Duodenal mucosa (tissue), 2 donors: Measurements from ENCODE around the gene PYGB.

Source experiments
- H3K27ac ChIP-seq: one replicate; pipeline ENCODE4 v1.7.0; 2013; ENCODE audit warnings: low read depth, low read length
- H3K27me3 ChIP-seq, 2 donors: one replicate each; pipeline ENCODE4 v1.7.0; 2013; ENCODE audit warnings: low read length in 2 of 2, control low read depth in 1 of 2; ENCODE audit not compliant: insufficient read depth in 2 of 2, control insufficient read depth in 1 of 2
- H3K36me3 ChIP-seq, 2 donors: one replicate each; pipeline ENCODE4 v1.7.0; 2013; ENCODE audit warnings: low read length in 2 of 2, control low read depth in 1 of 2; ENCODE audit not compliant: insufficient read depth in 2 of 2, control insufficient read depth in 1 of 2
- H3K4me1 ChIP-seq, 2 donors: one replicate each; pipeline ENCODE4 v1.7.0; 2013; ENCODE audit warnings: low read length in 2 of 2, control low read depth in 1 of 2; ENCODE audit not compliant: insufficient read depth in 2 of 2, control insufficient read depth in 1 of 2
- H3K4me3 ChIP-seq, 2 donors: one replicate each; pipeline ENCODE4 v1.7.0; 2013; ENCODE audit warnings: low read length in 2 of 2, low read depth in 1 of 2
- H3K9ac ChIP-seq, 2 donors: one replicate each; pipeline ENCODE4 v1.7.0; 2013; ENCODE audit warnings: low read length in 2 of 2, low read depth in 1 of 2
- H3K9me3 ChIP-seq, 2 donors: one replicate each; pipeline ENCODE4 v1.7.0; 2013; ENCODE audit warnings: low read length in 2 of 2, control low read depth in 1 of 2; ENCODE audit not compliant: control insufficient read depth in 1 of 2

The PYGB gene

DNA sequence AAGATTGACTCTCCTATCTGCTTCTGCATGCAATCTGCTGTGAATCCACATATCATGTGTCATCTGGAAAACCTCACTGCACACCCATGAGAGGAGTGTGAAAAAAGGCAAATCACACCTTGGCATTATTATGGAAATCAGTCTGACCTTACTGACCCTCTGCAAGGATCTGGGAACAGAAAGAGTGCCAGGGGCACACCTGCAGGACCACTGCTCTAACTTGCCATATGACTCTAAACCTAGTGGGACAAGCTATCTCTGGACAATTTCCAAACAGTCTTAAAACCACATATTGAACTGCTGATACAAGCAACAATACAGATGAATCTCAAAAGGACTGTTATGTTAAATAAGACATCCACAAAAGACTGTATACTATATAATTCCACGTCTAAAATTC is 92.5 kb downstream of the PYGB start:
- H3K36me3 ChIP-seq: peaks cover 0 to 7% of the 10 kb centered on the region in 2 donors
- no peaks in the 10 kb centered on the region for H3K27me3 ChIP-seq
- no peaks in the 10 kb centered on the region for H3K9me3 ChIP-seq

DNA sequence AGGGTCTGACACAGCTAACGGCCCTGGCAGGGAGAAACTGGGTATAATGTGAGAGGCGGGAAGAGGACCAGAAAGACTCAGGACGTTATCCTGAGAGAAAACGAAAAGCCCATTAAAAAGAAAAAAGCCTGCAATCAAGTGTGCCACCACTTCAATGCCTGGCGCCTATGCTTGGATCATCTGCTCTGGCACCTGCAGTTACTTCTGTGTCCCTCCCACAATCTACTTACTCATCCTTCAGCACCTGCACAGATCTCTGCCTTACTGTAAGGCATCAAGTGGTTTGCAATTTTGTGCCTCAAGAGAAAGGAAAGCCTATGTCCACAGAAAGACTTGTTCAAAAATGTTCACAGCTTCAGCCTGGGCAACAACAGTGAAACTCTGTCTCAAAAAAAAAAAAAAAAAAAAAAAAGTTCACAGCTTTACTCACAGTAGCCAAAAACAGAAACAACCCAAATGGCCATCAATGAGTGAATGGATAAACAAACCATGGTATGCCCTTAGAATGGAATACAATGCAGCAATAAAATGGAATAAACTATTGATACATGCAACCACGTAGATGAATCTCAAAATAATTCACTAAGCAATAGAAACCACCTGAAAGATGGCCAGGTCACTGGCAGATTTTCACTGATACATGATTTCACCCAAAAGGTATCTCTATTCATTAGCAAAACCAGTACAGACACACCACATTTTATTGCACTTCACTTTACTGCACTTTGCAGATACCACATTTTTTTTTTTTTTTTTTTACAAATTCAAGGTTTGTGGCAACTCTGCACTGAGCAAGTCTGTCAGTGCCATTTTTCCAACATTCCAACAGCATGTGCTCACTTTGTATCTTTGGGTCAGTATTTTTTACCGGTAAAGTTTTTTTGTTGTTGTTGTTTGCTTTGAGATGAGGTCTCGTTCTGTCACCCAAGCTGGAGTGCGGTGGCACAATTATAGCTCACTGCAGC is 94.1 kb downstream of the PYGB start:
- Histone ChIP-seq H3K27me3 (no peaks in the 10 kb centered on the region), H3K9me3 (no peaks in the 10 kb centered on the region), H3K4me3 (no peak overlapping the region), H3K4me1 (peaks cover 16 to 47% of the 10 kb centered on the region in 2 donors), H3K9ac (no peak overlapping the region), H3K36me3 (peaks cover 0 to 7% of the 10 kb centered on the region in 2 donors), H3K27ac (no peak overlapping the region)

More for the DNA sequence above, 92.5 kb downstream of the PYGB start:
- Histone ChIP-seq H3K27ac (no peak overlapping the region), H3K4me1 (peaks cover 16 to 47% of the 10 kb centered on the region in 2 donors), H3K9ac (no peak overlapping the region), H3K4me3 (no peak overlapping the region)

DNA sequence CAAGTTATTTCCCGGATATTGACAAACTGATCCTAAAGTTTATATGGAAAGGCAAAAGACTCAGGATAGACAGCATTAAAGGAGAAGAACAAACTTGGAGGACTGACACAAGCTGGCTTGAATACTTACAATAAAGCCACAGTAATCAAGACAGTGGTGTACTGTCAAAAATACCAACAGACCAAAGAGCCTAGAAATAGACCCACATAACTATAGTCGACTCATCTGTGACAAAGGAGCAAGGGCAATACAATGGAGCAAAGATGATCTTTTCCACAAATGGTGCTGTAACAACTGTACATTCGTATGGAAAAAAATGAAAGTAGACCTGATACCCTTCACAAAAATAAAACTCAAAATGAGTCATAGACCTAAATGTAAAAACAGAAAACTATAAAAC is 96.7 kb downstream of the PYGB start:
- Histone ChIP-seq H3K9ac (no peak overlapping the region), H3K9me3 (no peaks in the 10 kb centered on the region), H3K4me3 (no peak overlapping the region), H3K27ac (no peak overlapping the region), H3K36me3 (no peaks in the 10 kb centered on the region), H3K27me3 (no peaks in the 10 kb centered on the region), H3K4me1 (peaks cover 10 to 23% of the 10 kb centered on the region in 2 donors)

DNA sequence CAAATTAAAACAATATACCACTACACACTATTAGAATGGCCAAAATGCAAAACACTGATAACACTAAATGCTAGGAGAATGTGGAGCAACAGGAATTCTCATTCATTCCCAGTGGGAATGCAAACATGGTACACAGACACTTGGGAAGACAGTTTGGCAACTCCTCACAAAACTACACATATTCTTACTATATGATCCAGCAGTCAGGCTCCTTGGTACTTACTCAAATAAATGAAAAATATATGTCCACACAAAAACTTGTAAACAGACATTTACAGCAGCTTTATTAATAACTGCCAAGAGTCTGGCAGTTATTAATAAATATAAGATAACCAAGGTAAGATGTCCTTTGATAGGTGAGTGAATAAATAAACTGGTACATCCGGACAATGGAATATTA is 97.8 kb downstream of the PYGB start:
- Histone ChIP-seq H3K4me1 (peaks cover 4 to 13% of the 10 kb centered on the region in 2 donors), H3K9ac (no peak overlapping the region), H3K4me3 (no peak overlapping the region), H3K9me3 (no peaks in the 10 kb centered on the region), H3K27ac (no peak overlapping the region), H3K27me3 (no peaks in the 10 kb centered on the region), H3K36me3 (no peaks in the 10 kb centered on the region)

DNA sequence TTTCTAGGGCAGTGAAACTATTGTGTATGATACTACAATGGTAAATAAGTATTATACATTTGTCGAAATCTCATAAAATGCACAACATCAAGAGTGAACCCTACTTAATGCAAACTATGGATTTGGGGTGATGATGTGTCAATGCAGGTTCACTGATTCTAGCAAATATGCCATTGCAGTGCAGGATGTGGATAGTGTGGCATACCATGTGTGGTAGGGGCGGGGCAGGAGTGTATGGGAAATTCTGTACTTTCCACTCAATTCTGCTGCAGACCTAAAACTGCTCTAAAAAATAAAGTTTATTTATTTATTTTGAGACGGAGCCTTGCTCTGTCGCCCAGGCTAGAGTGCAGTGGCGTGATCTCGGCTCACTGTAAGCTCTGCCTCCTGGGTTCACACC is 98.5 kb downstream of the PYGB start:
- Histone ChIP-seq H3K9ac (no peak overlapping the region), H3K27ac (no peak overlapping the region)

More for the DNA sequence above, 98.5 kb downstream of the PYGB start:
- Histone ChIP-seq H3K9me3 (no peaks in the 10 kb centered on the region), H3K4me3 (no peak overlapping the region), H3K27me3 (no peaks in the 10 kb centered on the region), H3K4me1 (peaks cover 0 to 6% of the 10 kb centered on the region in 2 donors), H3K36me3 (no peaks in the 10 kb centered on the region)
